ENCODE data around the gene ATP8B3. TPM values are rescaled to one million over a fixed set of nuclear protein-coding genes. Genes with fewer than 3 reads are reported as not detected.

The ATP8B3 gene
- total and polyA plus RNA-seq, 2 of the 13 experiments (the other 11 are each of a cell fraction or from before 2014, with no cell fraction given): 2.6 to 5.9 TPM

DNA sequence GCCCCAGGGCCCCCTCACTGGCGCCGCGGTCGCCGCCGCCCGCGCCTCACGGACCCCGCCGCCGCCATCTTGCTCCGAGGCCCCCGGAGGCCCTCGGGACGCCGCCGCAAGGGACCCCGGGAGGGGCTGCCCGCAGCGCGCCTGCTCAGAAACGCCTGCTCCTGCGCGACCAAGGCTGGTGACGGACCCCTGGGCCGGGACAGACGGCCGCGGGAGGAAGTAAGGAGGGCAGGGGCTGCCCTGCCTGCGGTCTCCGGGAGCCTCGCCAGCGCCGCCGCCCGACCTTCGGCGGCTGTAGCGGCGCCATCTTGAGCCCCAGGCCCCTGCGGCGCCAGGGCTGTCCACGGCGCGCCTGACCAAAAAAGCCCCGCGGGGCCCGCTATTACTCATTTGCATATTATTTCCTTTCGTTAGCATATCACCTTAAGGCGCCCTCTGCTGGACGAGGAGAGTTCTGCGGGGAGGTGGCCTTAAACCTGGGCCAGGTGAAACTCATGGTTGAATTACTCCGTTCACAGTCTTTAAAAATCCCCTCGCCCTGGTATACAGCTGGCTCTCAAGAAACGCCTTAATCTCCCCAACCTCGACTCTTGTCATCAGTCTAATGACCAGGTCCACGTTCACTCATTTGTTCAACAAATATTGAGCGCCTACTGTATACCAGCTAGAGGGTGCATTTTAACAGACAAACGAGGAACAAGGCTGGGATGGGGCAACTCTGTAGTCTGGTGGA, 36.5 kb upstream of the ATP8B3 start, which contains the start of gene REXO1 (continued):
- TF ChIP-seq ZNF546 (CRISPR knock-in tag; conservative IDR thresholded peaks at IDR 0.05) (0 out of 2 replicates have a peak, but pooled peaks have one; percentile 80), NCOA2 (CRISPR knock-in tag; IDR thresholded peaks at IDR 0.05) (peak; percentile 19; the same call in 1 of the 2 replicates), KLF11 (CRISPR knock-in tag; IDR thresholded peaks at IDR 0.05) (no peak), ZNF567 (CRISPR knock-in tag; IDR thresholded peaks at IDR 0.05; ENCODE audit: borderline replicate concordance) (no peak), HDAC1 (CRISPR knock-in tag; IDR thresholded peaks at IDR 0.05) (peak; percentile 56), ZNF234 (CRISPR knock-in tag; conservative IDR thresholded peaks at IDR 0.05) (no peak), HES4 (CRISPR knock-in tag; IDR thresholded peaks at IDR 0.05; ENCODE audit: borderline replicate concordance) (peak; percentile 62; the same call in 1 of the 2 replicates), ZNF7 (CRISPR knock-in tag; IDR thresholded peaks at IDR 0.05) (no peak), ZNF83 (CRISPR knock-in tag; IDR thresholded peaks at IDR 0.05; ENCODE audit: borderline replicate concordance) (peak; percentile 8; the same call in 1 of the 2 replicates), SIN3A (IDR thresholded peaks at IDR 0.05; ENCODE audit: borderline replicate concordance, low read depth, low read length) (no peak), ZNF768 (CRISPR knock-in tag; IDR thresholded peaks at IDR 0.05) (peak; percentile 27; the same call in 1 of the 2 replicates), ZNF720 (CRISPR knock-in tag; IDR thresholded peaks at IDR 0.05) (no peak), SAP130 (CRISPR knock-in tag; IDR thresholded peaks at IDR 0.05; ENCODE audit: low read depth) (peak; percentile 53)
- TF ChIP-seq, protein P1, sequence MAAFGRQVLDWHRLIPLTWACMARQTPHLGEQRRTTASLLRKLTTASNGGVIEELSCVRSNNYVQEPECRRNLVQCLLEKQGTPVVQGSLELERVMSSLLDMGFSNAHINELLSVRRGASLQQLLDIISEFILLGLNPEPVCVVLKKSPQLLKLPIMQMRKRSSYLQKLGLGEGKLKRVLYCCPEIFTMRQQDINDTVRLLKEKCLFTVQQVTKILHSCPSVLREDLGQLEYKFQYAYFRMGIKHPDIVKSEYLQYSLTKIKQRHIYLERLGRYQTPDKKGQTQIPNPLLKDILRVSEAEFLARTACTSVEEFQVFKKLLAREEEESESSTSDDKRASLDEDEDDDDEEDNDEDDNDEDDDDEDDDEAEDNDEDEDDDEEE (CRISPR knock-in tag; IDR thresholded peaks at IDR 0.05): 0 out of 2 replicates have a peak, but pooled peaks have one; percentile 38
- TF ChIP-seq, protein P2, sequence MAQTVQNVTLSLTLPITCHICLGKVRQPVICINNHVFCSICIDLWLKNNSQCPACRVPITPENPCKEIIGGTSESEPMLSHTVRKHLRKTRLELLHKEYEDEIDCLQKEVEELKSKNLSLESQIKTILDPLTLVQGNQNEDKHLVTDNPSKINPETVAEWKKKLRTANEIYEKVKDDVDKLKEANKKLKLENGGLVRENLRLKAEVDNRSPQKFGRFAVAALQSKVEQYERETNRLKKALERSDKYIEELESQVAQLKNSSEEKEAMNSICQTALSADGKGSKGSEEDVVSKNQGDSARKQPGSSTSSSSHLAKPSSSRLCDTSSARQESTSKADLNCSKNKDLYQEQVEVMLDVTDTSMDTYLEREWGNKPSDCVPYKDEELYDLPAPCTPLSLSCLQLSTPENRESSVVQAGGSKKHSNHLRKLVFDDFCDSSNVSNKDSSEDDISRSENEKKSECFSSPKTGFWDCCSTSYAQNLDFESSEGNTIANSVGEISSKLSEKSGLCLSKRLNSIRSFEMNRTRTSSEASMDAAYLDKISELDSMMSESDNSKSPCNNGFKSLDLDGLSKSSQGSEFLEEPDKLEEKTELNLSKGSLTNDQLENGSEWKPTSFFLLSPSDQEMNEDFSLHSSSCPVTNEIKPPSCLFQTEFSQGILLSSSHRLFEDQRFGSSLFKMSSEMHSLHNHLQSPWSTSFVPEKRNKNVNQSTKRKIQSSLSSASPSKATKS (CRISPR knock-in tag; IDR thresholded peaks at IDR 0.05): no peak
- TF ChIP-seq, protein P3, sequence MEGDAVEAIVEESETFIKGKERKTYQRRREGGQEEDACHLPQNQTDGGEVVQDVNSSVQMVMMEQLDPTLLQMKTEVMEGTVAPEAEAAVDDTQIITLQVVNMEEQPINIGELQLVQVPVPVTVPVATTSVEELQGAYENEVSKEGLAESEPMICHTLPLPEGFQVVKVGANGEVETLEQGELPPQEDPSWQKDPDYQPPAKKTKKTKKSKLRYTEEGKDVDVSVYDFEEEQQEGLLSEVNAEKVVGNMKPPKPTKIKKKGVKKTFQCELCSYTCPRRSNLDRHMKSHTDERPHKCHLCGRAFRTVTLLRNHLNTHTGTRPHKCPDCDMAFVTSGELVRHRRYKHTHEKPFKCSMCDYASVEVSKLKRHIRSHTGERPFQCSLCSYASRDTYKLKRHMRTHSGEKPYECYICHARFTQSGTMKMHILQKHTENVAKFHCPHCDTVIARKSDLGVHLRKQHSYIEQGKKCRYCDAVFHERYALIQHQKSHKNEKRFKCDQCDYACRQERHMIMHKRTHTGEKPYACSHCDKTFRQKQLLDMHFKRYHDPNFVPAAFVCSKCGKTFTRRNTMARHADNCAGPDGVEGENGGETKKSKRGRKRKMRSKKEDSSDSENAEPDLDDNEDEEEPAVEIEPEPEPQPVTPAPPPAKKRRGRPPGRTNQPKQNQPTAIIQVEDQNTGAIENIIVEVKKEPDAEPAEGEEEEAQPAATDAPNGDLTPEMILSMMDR (CRISPR knock-in tag; IDR thresholded peaks at IDR 0.05): peak; percentile 79
- TF ChIP-seq, protein P4, sequence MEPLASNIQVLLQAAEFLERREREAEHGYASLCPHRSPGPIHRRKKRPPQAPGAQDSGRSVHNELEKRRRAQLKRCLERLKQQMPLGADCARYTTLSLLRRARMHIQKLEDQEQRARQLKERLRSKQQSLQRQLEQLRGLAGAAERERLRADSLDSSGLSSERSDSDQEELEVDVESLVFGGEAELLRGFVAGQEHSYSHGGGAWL (CRISPR knock-in tag; IDR thresholded peaks at IDR 0.05): peak; percentile 71; the same call in 1 of the 2 replicates
- TF ChIP-seq, protein P5, sequence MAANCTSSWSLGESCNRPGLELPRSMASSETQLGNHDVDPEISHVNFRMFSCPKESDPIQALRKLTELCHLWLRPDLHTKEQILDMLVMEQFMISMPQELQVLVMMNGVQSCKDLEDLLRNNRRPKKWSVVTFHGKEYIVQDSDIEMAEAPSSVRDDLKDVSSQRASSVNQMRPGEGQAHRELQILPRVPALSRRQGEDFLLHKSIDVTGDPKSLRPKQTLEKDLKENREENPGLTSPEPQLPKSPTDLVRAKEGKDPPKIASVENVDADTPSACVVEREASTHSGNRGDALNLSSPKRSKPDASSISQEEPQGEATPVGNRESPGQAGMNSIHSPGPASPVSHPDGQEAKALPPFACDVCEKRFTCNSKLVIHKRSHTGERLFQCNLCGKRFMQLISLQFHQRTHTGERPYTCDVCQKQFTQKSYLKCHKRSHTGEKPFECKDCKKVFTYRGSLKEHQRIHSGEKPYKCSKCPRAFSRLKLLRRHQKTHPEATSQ (CRISPR knock-in tag; IDR thresholded peaks at IDR 0.05; ENCODE audit: borderline replicate concordance): no peak
- TF ChIP-seq, protein P6, sequence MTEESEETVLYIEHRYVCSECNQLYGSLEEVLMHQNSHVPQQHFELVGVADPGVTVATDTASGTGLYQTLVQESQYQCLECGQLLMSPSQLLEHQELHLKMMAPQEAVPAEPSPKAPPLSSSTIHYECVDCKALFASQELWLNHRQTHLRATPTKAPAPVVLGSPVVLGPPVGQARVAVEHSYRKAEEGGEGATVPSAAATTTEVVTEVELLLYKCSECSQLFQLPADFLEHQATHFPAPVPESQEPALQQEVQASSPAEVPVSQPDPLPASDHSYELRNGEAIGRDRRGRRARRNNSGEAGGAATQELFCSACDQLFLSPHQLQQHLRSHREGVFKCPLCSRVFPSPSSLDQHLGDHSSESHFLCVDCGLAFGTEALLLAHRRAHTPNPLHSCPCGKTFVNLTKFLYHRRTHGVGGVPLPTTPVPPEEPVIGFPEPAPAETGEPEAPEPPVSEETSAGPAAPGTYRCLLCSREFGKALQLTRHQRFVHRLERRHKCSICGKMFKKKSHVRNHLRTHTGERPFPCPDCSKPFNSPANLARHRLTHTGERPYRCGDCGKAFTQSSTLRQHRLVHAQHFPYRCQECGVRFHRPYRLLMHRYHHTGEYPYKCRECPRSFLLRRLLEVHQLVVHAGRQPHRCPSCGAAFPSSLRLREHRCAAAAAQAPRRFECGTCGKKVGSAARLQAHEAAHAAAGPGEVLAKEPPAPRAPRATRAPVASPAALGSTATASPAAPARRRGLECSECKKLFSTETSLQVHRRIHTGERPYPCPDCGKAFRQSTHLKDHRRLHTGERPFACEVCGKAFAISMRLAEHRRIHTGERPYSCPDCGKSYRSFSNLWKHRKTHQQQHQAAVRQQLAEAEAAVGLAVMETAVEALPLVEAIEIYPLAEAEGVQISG (CRISPR knock-in tag; IDR thresholded peaks at IDR 0.05): peak; percentile 63
